Skeletal muscle satellite cell (primary cell): ENCODE data around the gene PLCH2.

ENCODE experiments used
- H3K27me3 ChIP-seq: 2 replicates; pipeline ENCODE4 v1.7.0; 2013; ENCODE audit warnings: low read length; ENCODE audit not compliant: control insufficient read depth, insufficient read depth
- H3K36me3 ChIP-seq: 2 replicates; pipeline ENCODE4 v1.7.0; 2013; ENCODE audit warnings: mild to moderate bottlenecking, control low read depth, low read length; ENCODE audit not compliant: insufficient read depth
- H3K4me1 ChIP-seq: 2 replicates; pipeline ENCODE4 v1.7.0; 2013; ENCODE audit warnings: low read length; ENCODE audit not compliant: control insufficient read depth, insufficient read depth
- H3K4me2 ChIP-seq: 2 replicates; pipeline ENCODE4 v1.7.0; 2013; ENCODE audit warnings: mild to moderate bottlenecking, low read length
- H3K4me3 ChIP-seq: 2 replicates; pipeline ENCODE4 v1.7.0; 2013; ENCODE audit warnings: low read length
- H3K9ac ChIP-seq: 2 replicates; pipeline ENCODE4 v1.7.0; 2013; ENCODE audit warnings: mild to moderate bottlenecking, low read depth, low read length, moderate library complexity
- H3K9me3 ChIP-seq: replicated peaks from 2 replicates; pipeline ENCODE4 v1.7.0; 2013; ENCODE audit warnings: mild to moderate bottlenecking, control low read depth, low read length

Gene PLCH2

GRCh38 chr1:2519729-2520128, 43.6 kb downstream of the PLCH2 start:
- H3K4me2 ChIP-seq: no peak overlapping the region
- H3K27me3 ChIP-seq: no peaks in the 10 kb centered on the region
- peaks cover 13% of the 10 kb centered on the region for H3K4me1 ChIP-seq
- H3K4me3 ChIP-seq: no peak overlapping the region
- no peaks in the 10 kb centered on the region for H3K9me3 ChIP-seq
- H3K36me3 ChIP-seq: peaks cover 53% of the 10 kb centered on the region
- no peak overlapping the region for H3K9ac ChIP-seq

GRCh38 chr1:2520206-2520605, 44.1 kb downstream of the PLCH2 start:
- Histone ChIP-seq H3K27me3 (no peaks in the 10 kb centered on the region), H3K9ac (no peak overlapping the region), H3K4me2 (no peak overlapping the region), H3K4me1 (peaks cover 17% of the 10 kb centered on the region), H3K9me3 (no peaks in the 10 kb centered on the region), H3K36me3 (peaks cover 53% of the 10 kb centered on the region), H3K4me3 (no peak overlapping the region)

GRCh38 chr1:2520806-2521205, 44.7 kb downstream of the PLCH2 start:
- no peak overlapping the region for H3K4me2 ChIP-seq
- H3K9ac ChIP-seq: no peak overlapping the region
- peaks cover 20% of the 10 kb centered on the region for H3K4me1 ChIP-seq
- H3K4me3 ChIP-seq: no peak overlapping the region
- no peaks in the 10 kb centered on the region for H3K9me3 ChIP-seq
- peaks cover 53% of the 10 kb centered on the region for H3K36me3 ChIP-seq
- no peaks in the 10 kb centered on the region for H3K27me3 ChIP-seq

- no peaks in the 10 kb centered on the region for H3K9me3 ChIP-seq
- no peak overlapping the region for H3K4me3 ChIP-seq
- peaks cover 40% of the 10 kb centered on the region for H3K36me3 ChIP-seq
- peaks cover 27% of the 10 kb centered on the region for H3K4me1 ChIP-seq
- no peaks in the 10 kb centered on the region for H3K27me3 ChIP-seq
- no peak overlapping the region for H3K4me2 ChIP-seq
- H3K9ac ChIP-seq: no peak overlapping the region
Observed at GRCh38 chr1:2522230-2522629, 46.1 kb downstream of the PLCH2 start.

GRCh38 chr1:2523191-2523890, 47.3 kb downstream of the PLCH2 start:
- Histone ChIP-seq H3K4me2 (no peak overlapping the region), H3K36me3 (peaks cover 29% of the 10 kb centered on the region), H3K4me3 (no peak overlapping the region), H3K9ac (peak overlapping the region; percentile 9), H3K9me3 (no peaks in the 10 kb centered on the region), H3K4me1 (peaks cover 37% of the 10 kb centered on the region), H3K27me3 (no peaks in the 10 kb centered on the region)

- H3K4me2 ChIP-seq: peak overlapping the region; percentile 94
- H3K9ac ChIP-seq: no peak overlapping the region
- H3K4me1 ChIP-seq: peaks cover 44% of the 10 kb centered on the region
- no peaks in the 10 kb centered on the region for H3K27me3 ChIP-seq
- peak overlapping the region; percentile 98 for H3K4me3 ChIP-seq
- peaks cover 22% of the 10 kb centered on the region for H3K36me3 ChIP-seq
- H3K9me3 ChIP-seq: no peaks in the 10 kb centered on the region
Observed at GRCh38 chr1:2523891-2524609, 48.0 kb downstream of the PLCH2 start.

- Histone ChIP-seq H3K27me3 (no peaks in the 10 kb centered on the region), H3K4me2 (peak overlapping the region; percentile 94), H3K36me3 (peaks cover 11% of the 10 kb centered on the region), H3K9me3 (no peaks in the 10 kb centered on the region), H3K4me1 (peaks cover 50% of the 10 kb centered on the region), H3K4me3 (peak overlapping the region; percentile 98), H3K9ac (peak overlapping the region; percentile 96)
Observed at GRCh38 chr1:2525572-2525919, 49.5 kb downstream of the PLCH2 start.

GRCh38 chr1:2525920-2526823, 50.1 kb downstream of the PLCH2 start, which contains the start of gene PANK4:
TSS of gene PANK4 (minus strand) at chr1:2526596. CDS start at chr1:2526587, 9 bp downstream.
- H3K4me1 ChIP-seq: peaks cover 56% of the 10 kb centered on the region
- H3K36me3 ChIP-seq: peaks cover 4% of the 10 kb centered on the region
- H3K9me3 ChIP-seq: no peaks in the 10 kb centered on the region
- H3K9ac ChIP-seq: peak within 1 kb of the TSS; percentile 96
- H3K4me3 ChIP-seq: peak within 1 kb of the TSS; percentile 98
- H3K27me3 ChIP-seq: no peaks in the 10 kb centered on the region
- peak within 1 kb of the TSS; percentile 94 for H3K4me2 ChIP-seq

GRCh38 chr1:2526824-2527555, 50.9 kb downstream of the PLCH2 start:
- Histone ChIP-seq H3K27me3 (no peaks in the 10 kb centered on the region), H3K9ac (no peak overlapping the region), H3K4me1 (peaks cover 63% of the 10 kb centered on the region), H3K36me3 (no peaks in the 10 kb centered on the region), H3K4me3 (peak overlapping the region; percentile 98), H3K4me2 (peak overlapping the region; percentile 86), H3K9me3 (no peaks in the 10 kb centered on the region)

- Histone ChIP-seq H3K4me1 (peaks cover 68% of the 10 kb centered on the region), H3K4me3 (no peak overlapping the region), H3K36me3 (no peaks in the 10 kb centered on the region), H3K27me3 (no peaks in the 10 kb centered on the region), H3K9me3 (no peaks in the 10 kb centered on the region), H3K9ac (no peak overlapping the region), H3K4me2 (no peak overlapping the region)
Observed at GRCh38 chr1:2527556-2527860, 51.4 kb downstream of the PLCH2 start.

- no peaks in the 10 kb centered on the region for H3K27me3 ChIP-seq
- H3K4me1 ChIP-seq: peaks cover 72% of the 10 kb centered on the region
- no peak overlapping the region for H3K4me3 ChIP-seq
Observed at GRCh38 chr1:2528016-2528415, 51.9 kb downstream of the PLCH2 start.

More at GRCh38 chr1:2528016-2528415, 51.9 kb downstream of the PLCH2 start:
- Histone ChIP-seq H3K9me3 (no peaks in the 10 kb centered on the region), H3K4me2 (no peak overlapping the region), H3K9ac (no peak overlapping the region), H3K36me3 (no peaks in the 10 kb centered on the region)
